MM.1S (cell line): ENCODE data around the gene TFDP1.

Source experiments
- DNase-seq: peaks from one replicate; pipeline ENCODE4 v3.0.0-alpha.2; 2015
- H2AFZ ChIP-seq: fragments of 300-600 bp; sonication (generic); 2 replicates; pipeline ENCODE4 v1.6.0; 2016; ENCODE audit warnings: antibody characterized with exemption, low read length
- H3F3A ChIP-seq: fragments of 300-600 bp; sonication (generic); 2 replicates; pipeline ENCODE4 v1.6.1; 2016; ENCODE audit warnings: mild to moderate bottlenecking, antibody characterized with exemption, low read length, moderate library complexity, mixed read lengths; ENCODE audit not compliant: insufficient read depth
- H3K27ac ChIP-seq: fragments of 300-600 bp; sonication (generic); 2 replicates; pipeline ENCODE4 v1.5.1; 2016; ENCODE audit warnings: mild to moderate bottlenecking, low read length
- H3K27me3 ChIP-seq: fragments of 300-600 bp; sonication (generic); replicated peaks from 2 replicates; pipeline ENCODE4 v1.6.0; 2016; ENCODE audit warnings: low read length; ENCODE audit not compliant: insufficient read depth
- H3K36me3 ChIP-seq: fragments of 300-600 bp; sonication (generic); replicated peaks from 2 replicates; pipeline ENCODE4 v1.6.1; 2016; ENCODE audit warnings: mild to moderate bottlenecking, low read length, mixed read lengths; ENCODE audit not compliant: insufficient read depth
- H3K4me1 ChIP-seq: fragments of 300-600 bp; sonication (generic); 2 replicates; pipeline ENCODE4 v1.6.1; 2016; ENCODE audit warnings: low read length, mixed read lengths
- H3K4me2 ChIP-seq: fragments of 300-600 bp; sonication (generic); 2 replicates; pipeline ENCODE4 v1.6.0; 2016; ENCODE audit warnings: low read depth, low read length
- H3K4me3 ChIP-seq: fragments of 300-600 bp; sonication (generic); 2 replicates; pipeline ENCODE4 v1.5.1; 2016; ENCODE audit warnings: low read length, mixed read lengths
- H3K79me2 ChIP-seq: fragments of 300-600 bp; sonication (generic); 2 replicates; pipeline ENCODE4 v1.6.1; 2016; ENCODE audit warnings: mixed run types, low read length, mixed read lengths
- H3K9ac ChIP-seq: fragments of 300-600 bp; sonication (generic); 2 replicates; pipeline ENCODE4 v1.6.1; 2016; ENCODE audit warnings: low read length, mixed read lengths
- H3K9me2 ChIP-seq: fragments of 300-600 bp; sonication (generic); replicated peaks from 2 replicates; pipeline ENCODE4 v1.6.1; 2016; ENCODE audit warnings: mild to moderate bottlenecking, low read length, mixed read lengths; ENCODE audit not compliant: insufficient read depth
- H3K9me3 ChIP-seq: fragments of 300-600 bp; sonication (generic); replicated peaks from 2 replicates; pipeline ENCODE4 v1.6.1; 2016; ENCODE audit warnings: mild to moderate bottlenecking, low read length, mixed read lengths; ENCODE audit not compliant: insufficient read depth
- H4K20me1 ChIP-seq: fragments of 300-600 bp; sonication (generic); 2 replicates; pipeline ENCODE4 v1.6.1; 2016; ENCODE audit warnings: mild to moderate bottlenecking, low read length, moderate library complexity, mixed read lengths; ENCODE audit not compliant: insufficient read depth
- EZH2 ChIP-seq: fragments of 300-600 bp; sonication (generic); optimal IDR thresholded peaks from 2 replicates; pipeline ENCODE3; 2017; ENCODE audit warnings: low read depth, mild to moderate bottlenecking, antibody characterized with exemption, low read length, mixed read lengths
- EZH2phosphoT487 ChIP-seq: fragments of 300-600 bp; sonication (generic); IDR thresholded peaks from 2 replicates; pipeline ENCODE4 v1.6.1; 2018; ENCODE audit warnings: antibody characterized with exemption, low read length
- TF ChIP-seq, protein P1 (sequence below): fragments of 300-600 bp; sonication (generic); IDR thresholded peaks from 2 replicates; pipeline ENCODE4 v1.5.1; 2016; ENCODE audit warnings: antibody characterized with exemption, low read length, mixed read lengths

TFDP1 gene

DNA sequence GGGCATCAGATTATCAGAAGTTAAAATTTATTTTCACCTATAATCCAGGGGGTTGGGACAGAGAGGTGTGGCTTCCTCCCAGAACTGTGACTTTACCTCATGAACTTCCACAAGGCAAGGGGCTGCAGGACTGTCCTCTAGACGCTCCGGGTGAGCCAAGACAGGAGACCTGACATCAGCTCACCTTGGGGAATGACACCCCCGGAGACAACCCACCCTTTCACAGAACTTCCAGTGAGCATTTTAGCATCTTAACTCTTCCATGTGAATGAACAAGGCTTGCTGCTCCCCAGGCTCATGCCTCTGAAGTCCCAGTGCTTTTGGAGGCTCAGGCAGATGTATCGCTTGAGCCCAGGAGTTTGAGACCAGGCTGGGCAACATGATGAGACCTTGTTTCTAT is 29.4 kb upstream of the TFDP1 start:
- H3K27me3 ChIP-seq, result no peaks in the 10 kb centered on the region
- H3K36me3 ChIP-seq, result no peaks in the 10 kb centered on the region
- no peaks in the 10 kb centered on the region for H3F3A ChIP-seq
- H3K4me3 ChIP-seq, result no peak overlapping the region
- H2AFZ ChIP-seq, result no peak overlapping the region
- no peaks in the 10 kb centered on the region for H3K79me2 ChIP-seq
- H4K20me1 ChIP-seq, result no peaks in the 10 kb centered on the region
- TF ChIP-seq EZH2phosphoT487 (no peak), EZH2 (no peak)
- TF ChIP-seq, protein P1, sequence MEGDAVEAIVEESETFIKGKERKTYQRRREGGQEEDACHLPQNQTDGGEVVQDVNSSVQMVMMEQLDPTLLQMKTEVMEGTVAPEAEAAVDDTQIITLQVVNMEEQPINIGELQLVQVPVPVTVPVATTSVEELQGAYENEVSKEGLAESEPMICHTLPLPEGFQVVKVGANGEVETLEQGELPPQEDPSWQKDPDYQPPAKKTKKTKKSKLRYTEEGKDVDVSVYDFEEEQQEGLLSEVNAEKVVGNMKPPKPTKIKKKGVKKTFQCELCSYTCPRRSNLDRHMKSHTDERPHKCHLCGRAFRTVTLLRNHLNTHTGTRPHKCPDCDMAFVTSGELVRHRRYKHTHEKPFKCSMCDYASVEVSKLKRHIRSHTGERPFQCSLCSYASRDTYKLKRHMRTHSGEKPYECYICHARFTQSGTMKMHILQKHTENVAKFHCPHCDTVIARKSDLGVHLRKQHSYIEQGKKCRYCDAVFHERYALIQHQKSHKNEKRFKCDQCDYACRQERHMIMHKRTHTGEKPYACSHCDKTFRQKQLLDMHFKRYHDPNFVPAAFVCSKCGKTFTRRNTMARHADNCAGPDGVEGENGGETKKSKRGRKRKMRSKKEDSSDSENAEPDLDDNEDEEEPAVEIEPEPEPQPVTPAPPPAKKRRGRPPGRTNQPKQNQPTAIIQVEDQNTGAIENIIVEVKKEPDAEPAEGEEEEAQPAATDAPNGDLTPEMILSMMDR, result no peak
- H3K27ac ChIP-seq, result no peak overlapping the region
- no peak overlapping the region for H3K4me2 ChIP-seq
- no peak overlapping the region for H3K9ac ChIP-seq
- DNase-seq, result no peak
- no peaks in the 10 kb centered on the region for H3K4me1 ChIP-seq
- no peaks in the 10 kb centered on the region for H3K9me3 ChIP-seq
- H3K9me2 ChIP-seq, result no peaks in the 10 kb centered on the region

DNA sequence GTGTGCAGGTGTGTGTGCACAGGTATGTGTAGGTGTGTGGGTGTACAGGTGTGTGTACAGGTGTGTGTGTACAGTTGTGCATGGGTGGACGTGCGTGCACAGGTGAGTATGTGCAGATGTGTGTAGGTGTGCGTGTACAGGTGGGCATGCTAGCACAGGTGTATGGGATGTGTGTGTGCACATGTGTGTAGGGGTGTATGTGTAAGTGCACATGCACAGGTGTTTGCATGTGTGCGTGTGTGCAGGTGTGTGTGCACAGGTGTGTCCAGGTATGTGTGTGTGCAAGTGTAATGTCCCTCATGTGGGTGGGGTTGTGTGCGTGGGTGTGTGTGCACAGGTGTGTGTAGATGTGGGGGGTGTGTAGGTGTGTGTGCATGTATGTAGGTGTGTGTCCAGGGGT is 27.5 kb upstream of the TFDP1 start:
- Histone ChIP-seq H3K4me3 (no peak overlapping the region), H4K20me1 (no peaks in the 10 kb centered on the region), H3K4me1 (no peaks in the 10 kb centered on the region), H2AFZ (no peak overlapping the region), H3K27ac (no peak overlapping the region), H3K9ac (no peak overlapping the region), H3K9me3 (no peaks in the 10 kb centered on the region), H3F3A (no peaks in the 10 kb centered on the region), H3K9me2 (no peaks in the 10 kb centered on the region), H3K36me3 (no peaks in the 10 kb centered on the region), H3K27me3 (no peaks in the 10 kb centered on the region; the same call in 1 of the 2 replicates), H3K79me2 (no peaks in the 10 kb centered on the region), H3K4me2 (no peak overlapping the region)
- no peak for TF ChIP-seq EZH2
- no peak for TF ChIP-seq EZH2phosphoT487
- TF ChIP-seq, protein P1, result no peak
- no peak for DNase-seq

DNA sequence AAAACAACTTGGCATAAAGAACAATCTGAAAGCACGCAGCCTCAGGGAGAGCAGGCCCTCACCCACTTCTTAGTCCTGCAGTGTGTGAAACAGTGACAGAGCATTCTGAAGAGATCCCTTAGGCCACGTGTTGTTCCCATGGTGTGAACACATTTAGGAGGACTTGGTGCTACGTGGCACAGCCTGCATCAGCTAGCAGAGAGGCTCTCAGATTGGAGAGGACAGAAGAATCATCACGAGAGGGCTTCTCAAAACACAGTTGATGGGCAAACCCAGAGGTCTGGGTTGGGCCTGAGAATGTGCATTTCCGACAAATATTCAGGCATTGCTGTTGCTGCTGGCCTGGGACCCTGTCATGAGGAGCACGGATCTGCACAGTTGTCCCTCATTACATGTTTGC is 26.1 kb upstream of the TFDP1 start:
- Histone ChIP-seq H3K4me3 (no peak overlapping the region), H2AFZ (no peak overlapping the region), H3K4me1 (0 out of 2 replicates have a peak, but pooled peaks cover 3% of the 10 kb centered on the region), H3K36me3 (no peaks in the 10 kb centered on the region), H3K9ac (no peak overlapping the region), H3K4me2 (no peak overlapping the region), H3K27ac (no peak overlapping the region), H3F3A (no peaks in the 10 kb centered on the region), H4K20me1 (no peaks in the 10 kb centered on the region), H3K9me3 (no peaks in the 10 kb centered on the region), H3K79me2 (no peaks in the 10 kb centered on the region), H3K9me2 (no peaks in the 10 kb centered on the region), H3K27me3 (no peaks in the 10 kb centered on the region; the same call in 1 of the 2 replicates)
- TF ChIP-seq, protein P1, result no peak
- TF ChIP-seq EZH2phosphoT487 (no peak), EZH2 (no peak)
- no peak for DNase-seq
